ENCODE results near the gene NFKBIE.
A peak's percentile ranks its signal among the peaks of the same experiment; 100 is the strongest.

NFKBIE gene

DNA sequence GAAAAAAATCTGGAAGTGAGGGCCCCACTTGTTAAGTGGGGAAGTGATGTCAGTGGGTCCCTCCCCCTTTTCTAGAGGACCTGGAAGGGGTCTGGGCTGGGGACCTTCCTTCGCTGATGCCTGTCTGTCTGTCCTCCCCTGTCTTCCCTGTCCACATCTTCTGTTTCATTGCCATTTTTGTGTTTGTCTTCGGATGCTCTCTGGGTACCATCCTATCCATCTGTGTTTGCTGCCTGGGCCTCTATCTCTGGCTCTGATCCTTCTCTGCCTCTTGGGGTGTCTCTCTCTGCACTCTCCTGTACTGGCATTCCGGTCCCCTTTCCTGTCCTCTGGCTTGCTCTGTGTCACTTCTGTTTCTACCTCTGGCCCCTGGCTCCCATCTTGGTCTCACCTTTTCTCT lies 7.2 kb upstream of the NFKBIE start:
- DNase-seq (ENCODE audit: low read depth): no peak

DNA sequence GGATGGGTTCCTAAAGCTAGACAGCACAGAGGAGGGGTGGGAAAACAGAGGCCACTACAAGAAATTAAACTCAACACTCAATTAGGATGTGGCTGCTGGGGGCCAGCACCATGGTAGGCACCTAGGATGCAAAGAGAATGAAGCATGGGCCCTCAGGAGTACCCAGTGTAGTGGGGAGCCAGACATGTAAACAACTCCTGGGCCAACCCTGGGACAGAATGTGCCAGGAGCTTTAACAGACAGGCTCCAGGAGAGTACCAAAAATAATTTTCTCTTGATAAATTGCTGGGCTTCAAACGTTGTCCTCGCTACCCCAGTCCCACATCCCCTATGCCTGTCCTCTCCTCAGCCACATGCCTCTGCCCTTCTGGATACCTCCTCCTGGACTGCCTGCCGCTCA lies 6.6 kb upstream of the NFKBIE start:
- no peak for DNase-seq (ENCODE audit: low read depth)

DNA sequence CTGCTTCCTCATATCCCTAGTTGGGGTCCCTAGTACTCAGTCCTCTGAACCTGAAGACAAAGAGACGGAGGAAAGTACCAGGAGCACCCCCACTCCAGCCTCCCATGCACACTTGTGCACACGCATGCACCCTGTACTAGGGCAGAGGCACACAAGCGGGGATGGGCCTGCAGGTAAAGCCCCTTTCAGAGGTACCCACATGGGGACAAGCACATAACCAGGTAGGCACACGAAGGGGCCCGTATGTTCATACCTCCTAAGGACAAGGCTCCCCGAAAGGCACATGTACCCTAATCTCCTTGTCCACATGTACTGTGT lies 6.0 kb upstream of the NFKBIE start:
- DNase-seq (ENCODE audit: low read depth): no peak

DNA sequence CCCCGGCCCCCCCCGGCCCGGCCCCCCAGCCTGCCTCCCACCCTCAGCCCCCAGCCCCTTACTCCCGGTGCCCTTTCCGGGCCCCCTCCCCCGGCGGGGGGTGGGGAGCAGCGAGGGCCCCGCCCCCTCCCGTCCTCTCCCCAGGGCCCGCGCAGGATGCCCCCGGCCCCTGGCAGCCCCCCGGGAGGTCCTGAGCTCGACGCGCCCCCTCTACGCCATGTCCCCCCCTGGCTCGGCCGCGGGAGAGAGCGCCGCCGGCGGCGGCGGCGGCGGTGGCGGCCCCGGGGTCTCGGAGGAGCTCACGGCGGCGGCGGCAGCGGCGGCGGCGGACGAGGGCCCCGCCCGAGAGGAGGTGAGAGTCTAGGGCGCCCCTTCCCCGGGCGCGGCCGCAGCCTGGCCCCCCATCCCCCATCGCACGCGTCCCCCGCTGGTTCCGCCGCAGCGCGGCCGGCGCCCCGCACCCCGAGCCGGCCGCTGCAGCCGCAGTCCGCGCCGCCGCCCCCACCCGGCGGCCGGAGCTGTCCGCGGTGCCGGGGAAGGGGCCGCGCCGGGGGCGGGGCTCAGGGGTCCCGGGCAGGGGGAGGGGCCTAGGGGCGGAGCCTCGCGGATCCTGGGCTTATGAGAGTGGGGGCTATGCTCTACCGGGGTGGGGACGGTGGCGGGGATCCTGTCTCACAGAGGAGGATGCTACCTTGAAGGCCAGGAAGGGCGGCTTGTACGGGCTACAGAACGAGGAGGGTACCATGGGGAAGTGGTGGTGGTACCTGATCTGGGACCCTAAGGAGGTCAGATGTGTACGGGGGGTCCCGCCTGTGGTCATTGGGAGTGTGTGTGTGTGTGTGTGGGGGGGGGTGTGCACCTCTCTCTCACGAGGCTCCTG lies 5.4 kb upstream of the NFKBIE start:
- no peak for DNase-seq (ENCODE audit: low read depth)

DNA sequence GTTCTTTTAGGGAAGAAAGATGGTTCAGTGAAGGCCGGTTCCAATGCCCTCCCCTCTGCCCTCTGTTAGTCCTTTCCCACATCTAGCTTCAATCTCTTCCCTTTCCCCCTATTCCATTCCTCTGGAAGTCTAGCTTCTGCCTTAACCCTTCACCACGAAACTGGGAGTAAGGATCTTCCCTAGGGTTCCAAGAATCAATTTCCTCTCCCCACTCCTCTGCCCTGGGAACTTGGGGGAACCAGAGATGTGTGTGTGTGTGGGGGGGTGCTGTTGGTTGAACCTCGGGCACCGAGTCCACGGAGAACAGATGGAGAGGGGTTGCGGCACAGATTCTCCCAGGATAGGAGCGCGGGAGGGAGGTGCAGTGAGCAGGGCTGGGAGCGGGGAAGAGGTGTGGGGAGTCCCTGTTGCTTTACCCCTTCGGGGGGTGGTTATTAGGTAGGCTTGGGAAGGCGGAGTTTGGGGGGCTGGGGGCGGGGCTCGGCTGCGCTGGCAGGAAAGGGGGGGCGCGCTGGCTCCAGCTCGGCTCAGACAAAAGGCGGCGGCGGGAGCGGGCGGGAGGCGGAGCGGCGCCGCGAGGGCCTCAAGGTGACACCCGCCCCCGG lies 4.7 kb upstream of the NFKBIE start, which contains the start of gene TMEM151B:
TSS of gene TMEM151B (plus strand) at position 530 of the 605 bp plus-strand sequence. CDS start 293 bp downstream, outside the sequence.
- no peak for DNase-seq (ENCODE audit: low read depth)

DNA sequence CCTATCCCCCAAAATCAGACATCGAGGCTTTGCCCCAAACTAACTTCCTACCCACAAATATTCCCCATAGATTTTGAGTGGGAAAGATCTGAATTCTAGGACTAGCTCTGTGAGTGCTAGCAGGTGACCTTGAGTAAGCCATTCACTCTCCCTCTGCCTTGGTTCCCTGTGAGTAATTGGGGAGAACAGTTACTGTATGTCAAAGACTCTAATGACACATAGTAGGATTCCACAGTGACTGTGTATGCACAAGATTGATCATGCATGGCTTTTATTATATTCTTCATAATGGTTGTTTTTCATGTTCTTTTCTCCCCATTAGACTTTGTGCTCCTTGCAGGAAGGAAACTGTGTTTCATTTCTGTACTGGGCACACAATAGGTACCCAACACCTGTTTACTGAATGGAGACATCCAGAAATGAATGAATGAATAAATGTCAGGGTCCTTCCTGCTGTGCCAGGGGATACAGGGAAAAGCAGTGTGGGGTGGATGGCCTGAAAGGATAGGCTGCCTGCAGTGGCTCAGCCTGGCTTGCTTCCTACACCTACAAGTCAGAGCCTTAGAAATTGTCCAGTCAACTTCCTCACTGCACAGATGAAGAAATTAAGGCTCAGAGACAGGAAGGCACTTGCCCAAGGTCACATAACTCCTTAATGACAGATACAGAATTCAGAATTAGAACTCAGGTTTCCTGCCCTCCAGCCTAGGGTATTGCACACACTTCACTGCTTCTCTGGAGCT lies 4.0 kb upstream of the NFKBIE start:
- DNase-seq (ENCODE audit: low read depth): no peak

DNA sequence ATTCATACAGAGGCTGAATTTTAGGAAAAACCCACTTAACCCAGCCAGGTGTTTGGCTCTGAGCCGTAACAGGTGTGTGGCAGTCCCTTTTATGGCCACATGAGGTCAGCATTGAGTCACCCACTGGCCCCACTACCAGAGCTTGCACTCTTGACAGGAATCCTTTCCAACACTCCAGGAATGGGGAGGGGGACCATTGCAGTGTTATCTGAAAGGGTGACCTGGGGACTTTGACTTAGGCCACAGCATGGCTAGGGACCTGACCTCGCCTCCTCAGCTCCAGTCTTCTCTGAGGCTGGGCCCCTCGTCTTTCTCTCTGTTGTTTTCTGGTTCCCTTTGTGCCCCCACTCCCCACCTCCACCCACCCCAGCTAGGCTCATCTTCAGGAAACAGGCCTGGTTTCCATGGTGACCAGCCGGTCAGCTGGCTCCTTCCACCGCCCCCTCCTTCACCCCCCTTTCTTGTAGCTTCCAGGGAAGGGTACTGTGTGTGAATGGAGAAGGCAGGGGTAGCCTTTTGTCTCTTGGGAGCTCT lies 2.8 kb upstream of the NFKBIE start:
- peak; percentile 48 for DNase-seq (ENCODE audit: low read depth)

DNA sequence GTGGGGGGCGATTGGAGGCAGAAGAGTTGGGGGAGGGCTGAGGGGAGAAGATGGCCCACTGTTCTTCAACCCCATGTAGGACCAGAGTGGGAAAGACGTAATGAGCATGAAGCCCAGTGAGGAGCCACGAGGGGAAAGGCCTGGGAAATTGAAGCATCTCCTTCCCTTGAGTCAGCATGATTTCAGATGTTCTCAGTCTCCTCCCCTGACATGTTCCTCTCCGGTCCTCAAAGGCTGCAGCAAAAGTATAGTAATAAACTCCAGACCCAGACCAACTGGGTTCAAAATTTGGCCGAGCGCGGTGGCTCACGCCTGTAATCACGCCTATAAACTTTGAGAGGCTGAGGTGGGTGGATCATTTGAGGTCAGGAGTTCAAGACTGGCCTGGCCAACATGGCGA lies 1.9 kb upstream of the NFKBIE start:
- DNase-seq (ENCODE audit: low read depth): no peak

DNA sequence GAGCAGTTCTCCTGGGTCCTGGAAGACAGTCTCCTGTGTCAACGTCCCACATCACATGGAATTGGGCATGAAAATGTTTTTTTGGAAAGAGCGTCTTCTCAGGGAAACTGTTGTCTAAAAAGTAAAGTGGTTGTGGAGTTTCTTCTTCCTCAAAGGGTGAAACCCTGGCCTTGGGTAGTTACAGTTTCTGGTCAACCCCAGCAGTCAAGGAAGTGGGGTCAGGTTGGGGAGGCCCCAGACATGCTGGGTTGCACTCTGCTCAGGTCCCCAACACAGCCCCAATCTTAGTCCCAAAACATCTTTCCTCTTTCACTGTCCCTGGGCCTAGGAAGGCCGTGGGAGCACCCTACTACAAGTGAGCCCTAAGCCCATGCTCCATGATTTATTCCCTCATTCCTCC lies 996 bp upstream of the NFKBIE start:
- no peak for DNase-seq (ENCODE audit: low read depth)

DNA sequence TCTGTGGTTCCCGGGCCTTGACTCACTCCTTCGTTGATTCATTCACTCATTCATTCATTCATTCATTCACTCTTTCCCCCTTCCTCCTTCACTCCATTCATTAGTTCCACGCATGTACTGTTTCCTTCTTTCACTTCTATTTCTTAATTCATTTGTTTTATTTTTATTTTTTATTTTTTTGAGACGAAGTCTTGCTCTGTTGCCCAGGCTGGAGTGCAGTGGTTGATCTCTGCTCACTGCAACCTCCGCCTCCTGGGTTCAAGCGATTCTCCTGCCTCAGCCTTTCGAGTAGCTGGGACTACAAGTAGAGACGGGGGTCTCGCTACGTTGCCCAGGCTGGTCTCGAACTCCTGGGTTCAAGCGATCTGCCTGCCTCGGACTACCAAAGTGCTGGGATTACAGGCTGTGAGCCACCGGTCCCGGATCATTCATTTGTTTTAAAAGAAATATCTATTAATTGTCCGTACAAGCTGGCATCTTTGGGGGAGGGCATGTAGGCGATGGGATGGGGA lies 427 bp upstream of the NFKBIE start:
- DNase-seq (ENCODE audit: low read depth): no peak

DNA sequence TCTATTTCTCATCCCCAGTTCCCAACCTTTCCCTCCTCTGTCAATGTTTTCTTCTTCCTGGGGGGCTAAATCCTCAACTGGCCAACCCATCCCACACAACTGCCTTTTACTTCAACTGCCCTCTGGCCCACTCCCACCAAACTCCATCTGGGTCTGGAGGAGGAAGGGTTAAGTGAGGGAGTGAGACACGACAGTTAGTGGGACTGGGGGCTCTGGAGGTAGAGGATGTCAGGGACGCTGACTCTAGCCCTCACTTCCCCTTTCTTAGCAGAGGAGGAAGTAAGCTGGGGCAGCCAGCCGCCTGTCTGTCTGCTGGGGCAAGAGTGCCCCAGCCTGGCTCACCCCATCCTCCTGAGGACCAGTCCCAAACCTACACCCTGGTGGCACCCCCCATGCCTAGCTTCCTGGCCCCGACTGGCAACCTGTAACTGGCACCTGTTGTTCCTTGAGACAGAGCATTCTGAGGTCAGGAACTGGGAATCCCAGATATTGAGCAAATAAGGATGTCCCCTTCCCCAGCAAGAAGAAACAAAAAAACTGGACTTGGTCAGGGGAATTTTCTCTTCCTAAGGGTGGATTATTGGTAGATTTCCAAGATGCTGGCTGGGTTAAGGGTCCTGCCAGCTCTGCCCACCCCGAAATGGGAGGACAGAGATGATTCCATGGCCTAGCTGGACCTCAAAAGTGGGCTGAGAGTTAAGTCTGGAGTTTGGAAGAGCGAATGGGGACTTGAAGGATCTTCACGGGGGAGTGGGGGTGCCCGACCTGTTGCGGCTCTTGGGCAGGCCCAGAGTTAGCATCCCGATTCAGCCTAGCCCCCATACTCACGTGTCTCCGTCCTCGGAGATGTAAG lies 971 bp downstream of the NFKBIE start:
- no peak for DNase-seq (ENCODE audit: low read depth)

DNA sequence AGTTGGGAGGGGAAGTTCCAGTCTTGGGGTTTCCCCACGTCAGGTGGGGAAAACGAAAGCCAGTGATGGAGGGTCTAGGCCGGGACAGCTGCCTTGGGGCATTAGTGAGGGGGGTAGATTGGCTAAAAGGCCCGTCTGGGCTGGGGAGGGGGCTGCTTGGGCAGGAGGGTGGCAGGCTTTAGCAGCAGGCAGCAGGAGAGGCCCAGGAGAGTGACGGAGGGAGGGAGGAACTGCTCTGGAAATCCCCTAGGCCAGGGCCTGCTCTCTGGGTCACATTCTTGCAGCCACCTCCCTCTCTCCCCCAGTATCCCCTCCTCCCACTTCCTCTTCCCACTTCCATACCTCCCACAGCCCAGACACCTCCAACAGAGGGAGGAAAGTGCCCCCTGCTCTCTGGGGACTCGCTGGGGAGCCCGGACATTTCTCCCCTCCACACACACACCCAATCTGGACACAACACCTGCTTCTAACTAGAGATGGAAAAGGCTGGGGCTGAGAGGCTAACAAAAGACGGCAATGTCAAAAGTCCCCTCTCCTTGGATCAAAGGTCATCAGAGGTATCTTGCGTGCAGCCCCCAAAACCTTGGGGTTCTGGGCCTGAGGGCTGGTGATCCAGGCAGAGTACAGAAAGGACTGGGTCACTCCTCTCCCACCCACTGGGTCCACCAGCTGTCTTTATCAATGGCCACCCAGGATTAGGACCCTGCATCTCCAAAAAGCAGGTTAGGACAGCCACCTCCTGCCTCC lies 1.8 kb downstream of the NFKBIE start:
- no peak for DNase-seq (ENCODE audit: low read depth)

DNA sequence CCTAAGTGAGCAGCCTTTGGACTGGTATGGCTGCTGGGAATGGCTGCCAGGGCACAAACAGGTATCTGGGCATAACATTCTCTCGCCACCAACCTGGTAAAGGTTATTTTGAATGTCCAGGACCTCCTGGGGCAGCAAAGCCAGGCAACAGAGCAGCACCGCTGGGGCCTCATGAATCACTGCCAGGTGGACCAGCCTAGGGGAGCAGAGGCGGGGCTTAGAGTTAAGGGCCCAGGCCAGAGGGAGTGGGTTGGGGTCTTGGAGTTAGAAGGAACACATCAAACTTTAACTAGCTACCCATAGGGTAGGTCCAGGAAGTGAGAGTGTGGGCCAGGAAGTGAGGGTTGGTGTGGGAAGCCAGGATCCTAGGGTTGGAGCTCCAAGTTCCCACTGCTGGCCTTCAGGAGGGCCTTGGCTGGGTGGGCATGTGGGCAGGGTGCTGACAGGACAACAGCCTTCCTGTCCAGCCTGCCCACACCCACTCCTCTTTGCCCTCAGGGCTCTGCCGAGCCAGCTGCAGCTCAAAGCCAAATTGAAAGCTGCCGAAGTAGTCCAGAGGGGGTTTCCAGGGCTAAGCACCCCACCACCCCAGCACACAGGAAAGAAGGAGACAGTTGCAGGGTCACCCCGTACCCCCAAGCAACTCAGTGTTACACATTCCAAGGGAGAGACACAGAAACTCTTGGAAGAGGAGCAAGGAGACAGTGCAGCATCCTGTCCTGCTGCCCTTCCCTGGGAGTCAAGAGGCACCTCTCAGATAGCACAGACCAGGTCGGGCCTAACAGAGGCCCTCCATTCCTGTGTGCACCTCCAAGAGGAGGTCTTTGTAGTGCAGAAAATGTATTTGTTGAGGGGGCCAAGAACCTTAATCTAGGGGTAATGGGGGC lies 2.6 kb downstream of the NFKBIE start:
- DNase-seq (ENCODE audit: low read depth): no peak

DNA sequence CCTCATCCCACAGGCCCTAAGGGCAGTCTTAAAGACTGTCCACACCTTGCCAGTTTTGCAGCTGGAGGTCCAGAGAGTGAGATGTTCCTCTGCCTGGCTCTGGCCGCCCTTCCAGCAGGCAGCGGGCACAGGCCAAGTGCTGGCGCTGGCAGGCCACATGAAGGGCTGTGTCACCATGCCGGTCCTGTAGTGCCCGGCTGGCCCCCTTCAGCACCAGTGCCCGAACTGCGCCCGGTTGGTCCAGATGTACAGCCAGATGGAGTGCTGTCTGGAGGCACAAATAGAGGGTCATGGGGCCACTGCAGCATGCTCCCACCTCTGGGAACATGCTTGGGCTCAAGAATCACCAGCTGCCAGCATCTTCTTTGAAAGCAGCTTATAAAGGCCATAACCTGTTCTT lies 3.8 kb downstream of the NFKBIE start:
- no peak for DNase-seq (ENCODE audit: low read depth)

DNA sequence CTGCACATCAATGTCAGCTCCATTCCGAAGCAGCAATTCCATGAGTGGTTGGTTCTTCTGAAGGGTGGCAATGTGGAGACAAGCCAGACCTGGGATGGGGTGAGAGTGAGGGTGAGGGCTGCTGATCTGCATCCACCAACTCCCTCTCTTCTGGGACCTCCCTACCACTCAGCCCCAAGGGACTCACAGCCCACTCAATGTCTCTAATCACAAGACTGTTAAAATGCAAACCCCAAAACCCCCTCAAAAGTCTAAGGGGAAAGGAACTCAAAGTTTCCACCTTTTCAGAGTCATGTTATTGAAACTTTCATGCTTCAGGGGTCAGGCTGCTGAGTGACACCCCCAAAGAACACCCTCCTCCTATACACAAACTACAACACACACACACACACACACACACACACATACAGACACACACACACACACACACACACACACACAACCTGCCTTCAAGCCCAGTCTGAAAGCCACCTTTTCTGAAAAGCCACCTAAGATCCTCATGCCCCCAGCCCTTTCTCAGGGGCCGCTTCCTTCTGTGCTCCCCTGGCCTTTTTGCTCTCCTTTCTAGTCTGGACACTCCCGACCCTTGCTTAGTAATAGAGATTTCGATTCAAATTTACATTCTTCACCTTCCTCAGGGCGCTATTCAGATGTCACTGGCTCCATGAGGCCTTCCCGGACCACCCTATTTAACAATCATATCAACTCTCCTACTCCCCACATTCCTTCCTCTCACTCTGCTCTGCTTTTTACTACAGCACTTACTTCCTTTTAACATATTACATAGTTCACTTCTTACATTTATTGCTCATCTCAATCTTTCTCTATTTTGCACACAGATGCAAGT lies 4.7 kb downstream of the NFKBIE start:
- no peak for DNase-seq (ENCODE audit: low read depth)

DNA sequence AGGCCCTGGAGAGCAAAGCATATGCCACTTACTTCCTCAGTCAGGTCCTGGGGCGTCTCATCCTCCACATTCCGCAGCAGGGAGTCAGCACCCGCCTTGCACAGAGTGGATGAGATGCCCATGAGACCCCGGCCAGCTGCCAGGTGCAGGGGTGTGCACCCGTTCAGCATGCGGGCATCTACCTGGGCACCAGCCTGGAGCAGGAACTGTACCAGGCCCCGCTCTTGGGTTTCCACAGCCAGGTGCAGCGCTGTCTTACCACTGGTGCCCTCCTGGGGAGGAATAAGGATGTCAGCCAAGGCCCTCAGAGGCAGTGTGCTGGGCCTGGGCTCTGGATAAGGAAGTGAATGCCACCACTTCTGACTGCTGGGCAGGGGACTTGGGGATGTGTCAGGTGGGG lies 5.3 kb downstream of the NFKBIE start:
- no peak for DNase-seq (ENCODE audit: low read depth)

DNA sequence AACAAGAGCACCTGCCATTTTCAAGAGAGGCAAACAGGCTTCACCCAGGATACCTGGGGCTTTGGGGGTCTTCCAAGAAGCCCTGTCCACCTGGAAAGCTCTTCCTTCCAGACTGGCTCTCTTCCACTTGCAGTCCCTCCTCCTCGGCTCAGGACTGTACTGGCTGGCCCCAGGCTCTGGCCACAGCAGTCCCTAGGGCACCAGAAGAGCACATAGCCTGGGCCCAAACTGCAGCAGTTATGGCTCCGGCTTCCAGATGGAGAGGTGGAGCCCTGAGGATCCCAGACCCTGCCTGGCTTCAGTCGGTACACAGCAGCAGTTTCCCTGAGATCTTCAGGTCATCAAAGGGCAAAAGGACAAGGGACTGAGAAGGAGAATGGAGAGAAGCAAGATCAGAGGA lies 6.4 kb downstream of the NFKBIE start:
- DNase-seq (ENCODE audit: low read depth): no peak

DNA sequence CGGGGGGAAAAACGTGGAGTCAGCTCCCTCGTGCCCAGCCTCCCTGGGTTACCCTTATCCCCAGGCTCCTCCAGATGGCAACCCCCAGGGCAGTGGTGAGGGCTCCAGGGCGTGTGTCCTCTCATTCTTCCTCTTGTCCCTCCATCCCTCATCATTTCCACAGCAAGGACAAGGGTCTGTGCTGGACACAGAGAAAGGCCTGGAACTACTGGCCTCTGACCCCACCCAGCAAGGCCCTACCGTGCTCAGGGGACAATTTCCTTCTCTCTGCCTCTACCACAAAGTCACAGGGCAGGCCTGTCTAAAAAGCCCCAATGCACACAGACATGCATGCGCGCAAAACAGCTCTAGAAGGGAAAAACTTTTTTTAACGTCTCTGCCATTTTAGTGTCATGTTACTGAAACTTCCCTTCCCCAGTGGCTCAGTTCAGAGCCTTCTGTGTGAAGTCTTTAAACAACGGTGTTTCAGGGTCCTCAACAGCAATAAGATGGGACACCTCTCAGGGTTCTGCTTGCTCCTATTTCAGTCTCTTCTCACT lies 7.0 kb downstream of the NFKBIE start:
- DNase-seq (ENCODE audit: low read depth): no peak

Measured in stimulated activated CD4-positive, alpha-beta T cell treated with anti-CD3 and anti-CD28 coated beads, Interleukin-2, amount 100 ng/mL, for 4 hours (primary cell).